ENCODE measurements around the gene ZFPM1.

The ZFPM1 gene

GRCh38 chr16:88568710-88569613 lies 115.9 kb downstream of the ZFPM1 start:
- TF ChIP-seq CREB5 (CRISPR knock-in tag; IDR thresholded peaks at IDR 0.05; ENCODE audit: low read depth) (no peak), ZNF70 (CRISPR knock-in tag; IDR thresholded peaks at IDR 0.05) (no peak), BACH2 (CRISPR knock-in tag; IDR thresholded peaks at IDR 0.05; ENCODE audit: borderline replicate concordance) (no peak), ISL1 (CRISPR knock-in tag; IDR thresholded peaks at IDR 0.05) (no peak), ZNF565 (CRISPR knock-in tag; conservative IDR thresholded peaks at IDR 0.05; ENCODE audit: low read depth) (no peak), POU6F1 (CRISPR knock-in tag; IDR thresholded peaks at IDR 0.05; ENCODE audit: borderline replicate concordance, low read depth) (no peak), ZFP30 (CRISPR knock-in tag; IDR thresholded peaks at IDR 0.05) (no peak), PATZ1 (CRISPR knock-in tag; IDR thresholded peaks at IDR 0.05; ENCODE audit: borderline replicate concordance) (no peak), SNAI2 (CRISPR knock-in tag; IDR thresholded peaks at IDR 0.05) (no peak), TCF4 (CRISPR knock-in tag; IDR thresholded peaks at IDR 0.05; ENCODE audit: borderline replicate concordance) (no peak), OSR1 (CRISPR knock-in tag; IDR thresholded peaks at IDR 0.05) (no peak), ZNF8 (CRISPR knock-in tag; IDR thresholded peaks at IDR 0.05) (no peak), RARB (CRISPR knock-in tag; IDR thresholded peaks at IDR 0.05) (no peak), CSDC2 (CRISPR knock-in tag; IDR thresholded peaks at IDR 0.05) (no peak), CSRNP3 (CRISPR knock-in tag; IDR thresholded peaks at IDR 0.05) (no peak), GLIS3 (CRISPR knock-in tag; IDR thresholded peaks at IDR 0.05) (no peak), ZC3H10 (CRISPR knock-in tag; IDR thresholded peaks at IDR 0.05) (no peak)
- no peak for ATAC-seq

- no peak for TF ChIP-seq ISL1 (CRISPR knock-in tag; IDR thresholded peaks at IDR 0.05)
- TF ChIP-seq SNAI2 (CRISPR knock-in tag; IDR thresholded peaks at IDR 0.05) = no peak
- TF ChIP-seq ARNTL (CRISPR knock-in tag; IDR thresholded peaks at IDR 0.05; ENCODE audit: borderline replicate concordance, low read depth) = no peak
- no peak for TF ChIP-seq TOX (CRISPR knock-in tag; IDR thresholded peaks at IDR 0.05; ENCODE audit: borderline replicate concordance)
- TF ChIP-seq OSR1 (CRISPR knock-in tag; IDR thresholded peaks at IDR 0.05) = no peak
- TF ChIP-seq ZNF8 (CRISPR knock-in tag; IDR thresholded peaks at IDR 0.05) = no peak
- no peak for TF ChIP-seq CSDC2 (CRISPR knock-in tag; IDR thresholded peaks at IDR 0.05)
- TF ChIP-seq PPARA (CRISPR knock-in tag; IDR thresholded peaks at IDR 0.05; ENCODE audit: borderline replicate concordance) = no peak
- TF ChIP-seq ZNF70 (CRISPR knock-in tag; IDR thresholded peaks at IDR 0.05) = no peak
- peak; percentile 58 for ATAC-seq
These were observed 116.5 kb downstream of the ZFPM1 start for GRCh38 chr16:88569614-88569984.

GRCh38 chr16:88569985-88570690 lies 117.1 kb downstream of the ZFPM1 start, which contains the start of gene ZC3H18:
TSS of gene ZC3H18 (plus strand) at chr16:88570403. CDS start at chr16:88577124, 6,721 bp downstream.
- TF ChIP-seq GLIS3 (CRISPR knock-in tag; IDR thresholded peaks at IDR 0.05) = no peak
- no peak for TF ChIP-seq OSR1 (CRISPR knock-in tag; IDR thresholded peaks at IDR 0.05)
- no peak for TF ChIP-seq PPARA (CRISPR knock-in tag; IDR thresholded peaks at IDR 0.05; ENCODE audit: borderline replicate concordance)
- no peak for TF ChIP-seq TCF4 (CRISPR knock-in tag; IDR thresholded peaks at IDR 0.05; ENCODE audit: borderline replicate concordance)
- no peak for TF ChIP-seq RARB (CRISPR knock-in tag; IDR thresholded peaks at IDR 0.05)
- no peak for TF ChIP-seq CSRNP3 (CRISPR knock-in tag; IDR thresholded peaks at IDR 0.05)
- no peak for TF ChIP-seq ZFP30 (CRISPR knock-in tag; IDR thresholded peaks at IDR 0.05)
- no peak for TF ChIP-seq POU6F1 (CRISPR knock-in tag; IDR thresholded peaks at IDR 0.05; ENCODE audit: borderline replicate concordance, low read depth)
- TF ChIP-seq ARNTL (CRISPR knock-in tag; IDR thresholded peaks at IDR 0.05; ENCODE audit: borderline replicate concordance, low read depth) = no peak
- TF ChIP-seq TSHZ2 (CRISPR knock-in tag; IDR thresholded peaks at IDR 0.05) = no peak
- no peak for TF ChIP-seq CSDC2 (CRISPR knock-in tag; IDR thresholded peaks at IDR 0.05)
- TF ChIP-seq ZNF8 (CRISPR knock-in tag; IDR thresholded peaks at IDR 0.05) = no peak
- peak; percentile 87 for ATAC-seq
